Measurements from ENCODE around the gene CIITA.
"Not testable (repeated sequence)": the region's sequence is repeated elsewhere in the genome, so short reads cannot be mapped to it uniquely, and the experiment has no call there.

The CIITA gene

GRCh38 chr16:10920726-10921427 is 43.9 kb downstream of the CIITA start:
- no peak for DNase-seq

- peak; percentile 11 for DNase-seq
These were observed 44.7 kb downstream of the CIITA start for GRCh38 chr16:10921536-10922327.

- peak; percentile 22 for DNase-seq
These were observed 45.5 kb downstream of the CIITA start for GRCh38 chr16:10922328-10923145.

DNA sequence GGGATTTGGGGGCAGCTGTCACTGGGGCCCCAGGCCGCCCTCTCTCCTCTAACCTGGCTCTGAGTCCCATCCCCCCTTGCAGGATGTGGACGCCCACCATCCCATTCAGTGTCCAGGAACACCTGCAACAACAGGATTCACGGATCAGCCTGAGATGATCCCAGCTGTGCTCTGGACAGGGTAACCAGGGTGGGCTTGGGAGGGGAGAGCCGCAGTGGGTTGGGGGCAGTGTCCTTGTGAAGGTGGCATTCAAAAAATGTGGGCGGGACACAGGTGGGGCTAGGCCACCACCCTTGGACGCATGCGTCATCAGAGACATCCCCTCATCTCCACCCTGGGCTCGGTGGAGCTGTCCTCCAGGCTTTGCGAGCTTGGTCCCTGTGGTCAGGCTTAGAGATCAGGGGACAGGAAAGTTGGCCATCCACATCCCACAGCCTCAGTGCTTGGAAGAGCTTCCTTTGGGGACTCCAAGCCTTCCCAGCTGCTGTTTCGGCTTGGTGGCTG is 46.2 kb downstream of the CIITA start:
- DNase-seq: no peak

DNA sequence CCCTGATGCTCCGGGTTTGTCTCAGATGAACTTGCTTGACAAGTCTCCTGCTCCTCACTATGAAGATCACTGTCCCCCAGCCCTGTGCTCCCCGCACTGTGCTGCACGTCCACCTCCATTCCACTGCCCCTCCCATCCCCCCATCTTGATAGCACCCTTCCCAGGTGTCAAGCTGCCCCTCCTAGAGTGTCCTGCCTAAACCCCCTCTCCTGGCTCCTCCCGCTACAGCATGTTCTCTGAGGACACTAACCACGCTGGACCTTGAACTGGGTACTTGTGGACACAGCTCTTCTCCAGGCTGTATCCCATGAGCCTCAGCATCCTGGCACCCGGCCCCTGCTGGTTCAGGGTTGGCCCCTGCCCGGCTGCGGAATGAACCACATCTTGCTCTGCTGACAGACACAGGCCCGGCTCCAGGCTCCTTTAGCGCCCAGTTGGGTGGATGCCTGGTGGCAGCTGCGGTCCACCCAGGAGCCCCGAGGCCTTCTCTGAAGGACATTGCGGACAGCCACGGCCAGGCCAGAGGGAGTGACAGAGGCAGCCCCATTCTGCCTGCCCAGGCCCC is 46.7 kb downstream of the CIITA start:
- DNase-seq: no peak

- DNase-seq: not testable (repeated sequence)
These were observed 48.3 kb downstream of the CIITA start for GRCh38 chr16:10925285-10925684.

GRCh38 chr16:10926094-10926493 is 49.1 kb downstream of the CIITA start:
- DNase-seq: no peak

GRCh38 chr16:10926867-10927266 is 49.9 kb downstream of the CIITA start:
- no peak for DNase-seq

DNA sequence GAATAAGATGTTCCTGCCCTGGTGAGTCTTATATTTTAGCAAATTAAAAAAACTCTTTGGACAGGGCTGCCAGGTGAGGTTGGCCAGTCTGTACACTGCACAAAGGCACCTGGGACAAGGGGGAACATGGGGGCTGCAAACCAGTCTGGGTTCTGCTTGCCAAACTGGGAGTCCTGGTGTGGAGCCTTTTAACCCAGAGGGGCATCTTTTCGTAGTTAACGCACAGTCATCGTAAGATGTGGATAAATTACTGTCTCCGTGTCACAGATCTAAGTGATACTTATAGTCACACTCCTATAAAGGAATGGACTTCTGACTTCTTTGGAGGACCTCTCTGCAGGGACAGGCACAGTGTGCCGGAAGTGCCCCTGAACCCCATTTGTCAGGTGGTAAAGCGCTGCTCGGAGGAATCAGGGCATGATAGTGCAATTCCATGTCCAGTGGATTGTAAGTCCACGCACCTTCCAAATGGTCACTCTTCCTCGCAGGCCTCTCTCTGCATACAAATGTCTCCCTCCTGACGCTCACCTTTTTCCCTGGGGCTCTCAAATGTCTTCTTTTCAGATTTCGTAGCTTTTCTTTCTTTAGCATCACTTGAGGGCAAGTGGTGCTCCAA is 50.6 kb downstream of the CIITA start:
- no peak for DNase-seq

GRCh38 chr16:10929097-10929496 is 52.1 kb downstream of the CIITA start:
- not testable (repeated sequence) for DNase-seq

- no peak for DNase-seq
These were observed 53.1 kb downstream of the CIITA start for GRCh38 chr16:10929853-10930754.

- DNase-seq: no peak
These were observed 53.7 kb downstream of the CIITA start for GRCh38 chr16:10930755-10931093.

- DNase-seq: no peak
These were observed 54.1 kb downstream of the CIITA start for GRCh38 chr16:10931134-10931533.

DNA sequence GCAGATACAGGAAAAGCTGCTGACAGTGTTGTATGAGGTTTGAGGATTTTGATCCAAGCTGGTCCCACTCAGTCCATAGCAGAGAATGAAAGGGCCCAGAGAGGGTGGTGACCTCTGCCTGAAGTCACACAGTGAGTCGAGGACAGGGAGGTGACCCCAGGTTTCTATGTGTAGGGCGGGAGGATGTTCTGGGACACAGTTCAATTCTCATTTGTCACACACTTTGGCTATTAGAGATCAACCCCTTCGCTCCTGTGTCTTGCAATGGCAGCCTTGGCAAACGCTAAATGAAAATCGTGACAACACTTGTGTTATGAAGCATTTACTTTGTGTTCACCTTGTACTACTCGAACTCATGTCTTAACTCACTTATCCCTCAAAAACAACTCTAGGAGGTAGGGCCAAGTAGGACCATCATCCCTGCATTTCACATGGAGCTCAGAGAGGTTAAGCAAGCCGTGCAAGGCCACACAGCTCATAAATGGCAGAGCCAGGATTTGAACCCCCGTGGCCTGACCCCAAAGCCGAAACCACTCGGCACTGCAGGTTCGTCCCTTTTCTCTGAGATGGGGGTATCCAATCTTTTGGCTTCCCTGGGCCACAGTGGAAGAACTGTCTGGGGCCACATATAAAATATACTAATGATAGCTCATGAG is 55.1 kb downstream of the CIITA start:
- DNase-seq: no peak

GRCh38 chr16:10932959-10933710 is 56.1 kb downstream of the CIITA start:
- DNase-seq: no peak

- no peak for DNase-seq
These were observed 56.9 kb downstream of the CIITA start for GRCh38 chr16:10933865-10934264.

- DNase-seq: no peak
These were observed 57.5 kb downstream of the CIITA start for GRCh38 chr16:10934325-10935107.

DNA sequence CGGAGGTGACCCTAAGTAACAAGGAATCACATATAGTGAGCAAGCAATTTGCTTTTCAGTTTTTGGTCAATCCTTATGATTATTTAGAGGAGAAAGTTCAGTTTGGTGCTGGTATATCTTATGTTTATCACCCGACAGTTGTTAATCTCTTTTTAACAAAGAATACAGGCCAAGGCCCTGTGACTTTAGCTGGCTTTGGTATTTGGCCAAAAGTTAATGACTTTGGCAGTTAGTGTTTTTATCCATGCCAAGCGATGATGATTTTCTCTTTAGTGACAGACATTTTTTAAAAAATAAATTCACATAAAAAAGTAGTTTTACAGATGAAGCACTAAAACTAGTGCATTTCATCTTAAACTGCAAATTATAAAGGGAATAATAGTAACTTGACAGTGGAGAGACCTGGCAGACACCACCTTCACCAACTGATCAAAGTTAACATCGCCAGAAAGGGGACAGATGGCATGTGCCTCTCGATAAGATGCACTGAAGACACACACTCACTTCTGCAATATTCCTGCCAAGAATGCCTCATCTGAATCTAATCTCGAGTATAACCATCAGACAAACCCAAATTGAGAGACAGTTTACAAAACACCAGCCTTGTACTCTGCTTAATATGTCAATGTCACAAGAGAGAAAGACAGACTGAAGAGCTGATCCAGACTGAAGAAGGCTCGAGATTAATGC is 58.4 kb downstream of the CIITA start:
- DNase-seq: no peak

All from fibroblast of skin of right biceps (primary cell).